HG02884 (cell line): Measurements from ENCODE around the gene KLHL25.
A peak's percentile ranks its signal among the peaks of the same experiment; 100 is the strongest.

Experiments
- ATAC-seq: cut with Tn5 transposase; IDR thresholded peaks from one replicate; pipeline ENCODE4 v1.9.1; 2021; ENCODE audit warnings: mild to moderate bottlenecking, moderate library complexity; ENCODE audit not compliant: unreplicated experiment

KLHL25 gene

DNA sequence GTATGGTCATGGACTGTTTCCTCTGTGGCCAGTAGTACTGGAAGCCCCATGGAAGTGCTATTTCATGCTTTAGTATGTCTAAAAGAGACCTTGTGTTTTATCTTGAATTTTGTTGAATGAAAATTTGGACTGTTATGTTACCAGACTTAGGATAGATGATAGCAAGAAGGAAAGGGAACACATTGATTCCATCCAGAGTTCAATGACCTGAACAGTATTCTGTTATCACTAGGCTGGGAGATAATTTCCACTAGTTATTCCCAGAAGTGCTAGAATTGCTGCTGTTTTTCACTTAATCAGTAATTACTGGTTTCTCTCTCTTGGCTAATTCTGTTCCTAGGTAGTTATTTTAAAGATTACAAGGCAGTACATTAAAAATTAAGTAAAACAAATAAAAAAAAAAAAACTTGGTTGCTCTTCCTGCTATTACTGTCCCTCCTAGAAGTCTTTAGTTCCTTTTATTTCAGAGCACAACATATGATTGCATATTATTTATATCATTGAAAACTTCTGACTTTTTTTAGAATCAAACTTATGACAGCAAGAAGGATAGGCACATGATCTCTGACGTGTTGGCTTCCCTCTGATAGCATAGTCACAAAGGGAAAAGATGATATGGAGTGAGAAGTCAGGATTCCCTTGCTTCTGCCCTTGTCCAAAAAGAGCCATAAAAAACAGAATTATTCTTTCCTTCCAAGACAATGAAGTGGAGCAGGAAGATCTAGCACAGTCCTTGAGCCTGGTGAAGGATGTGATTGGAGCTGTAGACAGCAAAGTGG lies 72.2 kb downstream of the KLHL25 start:
- ATAC-seq, result no peak

GRCh38 chr15:85718981-85719380 lies 75.7 kb downstream of the KLHL25 start:
- ATAC-seq, result no peak

GRCh38 chr15:85718271-85718971 lies 76.3 kb downstream of the KLHL25 start:
- ATAC-seq, result peak; percentile 70

DNA sequence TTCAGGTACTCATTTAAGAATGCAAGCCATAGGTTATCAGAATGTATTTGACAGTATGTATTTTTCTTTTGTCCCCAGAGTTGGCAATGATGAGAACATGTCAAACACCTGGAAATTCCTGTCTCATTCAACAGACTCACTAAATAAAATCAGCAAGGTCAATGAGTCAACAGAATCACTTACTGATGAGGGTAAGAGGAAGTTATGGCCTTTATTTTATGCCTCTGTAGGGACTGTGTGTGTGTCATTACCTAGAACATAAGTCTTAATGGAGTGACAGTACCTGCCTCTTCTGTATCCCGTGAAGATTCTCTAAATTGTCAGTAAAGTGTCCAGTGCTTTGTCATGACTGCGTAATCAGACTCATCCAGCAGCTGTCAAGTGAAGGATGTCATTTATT lies 77.5 kb downstream of the KLHL25 start:
- ATAC-seq, result no peak

DNA sequence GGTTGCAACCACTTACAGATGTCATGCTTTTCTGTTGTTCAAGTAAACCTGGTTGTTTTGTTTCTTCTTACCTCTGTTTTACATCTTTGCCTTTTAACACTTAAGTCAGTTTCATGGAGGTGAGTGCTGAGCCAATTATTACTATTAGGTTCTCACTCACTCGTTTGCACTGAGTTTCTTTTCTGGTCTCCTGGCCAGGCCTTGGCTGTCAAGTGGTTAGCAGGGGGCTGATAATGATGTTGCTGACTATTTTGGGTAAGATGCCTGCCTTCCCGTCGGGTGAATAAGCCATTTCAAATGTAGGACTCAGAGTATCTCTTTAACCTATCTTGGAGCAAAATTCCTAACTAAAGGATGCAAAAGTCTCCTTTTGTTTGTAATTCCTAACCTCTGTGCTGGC lies 78.5 kb downstream of the KLHL25 start:
- ATAC-seq, result no peak

- no peak for ATAC-seq
These were observed 83.0 kb downstream of the KLHL25 start for GRCh38 chr15:85711580-85712192.

GRCh38 chr15:85710340-85710842 lies 84.3 kb downstream of the KLHL25 start:
- peak; percentile 78 for ATAC-seq
